ENCODE data around the gene PLCH2.

Gene PLCH2

DNA sequence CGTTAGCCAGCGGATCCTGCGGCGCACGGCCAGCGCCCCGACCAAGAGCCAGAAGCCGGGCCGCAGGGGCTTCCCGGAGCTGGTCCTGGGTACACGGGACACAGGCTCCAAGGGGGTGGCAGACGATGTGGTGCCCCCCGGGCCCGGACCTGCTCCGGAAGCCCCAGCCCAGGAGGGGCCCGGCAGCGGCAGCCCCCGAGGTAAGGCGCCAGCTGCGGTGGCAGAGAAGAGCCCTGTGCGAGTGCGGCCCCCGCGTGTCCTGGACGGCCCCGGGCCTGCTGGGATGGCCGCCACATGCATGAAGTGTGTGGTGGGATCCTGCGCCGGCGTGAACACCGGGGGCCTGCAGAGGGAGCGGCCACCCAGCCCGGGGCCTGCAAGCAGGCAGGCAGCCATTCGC lies 26.1 kb downstream of the PLCH2 start:
- Histone ChIP-seq H3K36me3 (ENCODE audit: control insufficient read depth, insufficient read depth, low read length) (no peaks in the 10 kb centered on the region), H3K9me3 (ENCODE audit: control insufficient read depth, low read length) (no peaks in the 10 kb centered on the region), H3K4me3 (ENCODE audit: insufficient read depth, low read depth, low read length, poor library complexity, severe bottlenecking) (no peak overlapping the region), H3K27ac (ENCODE audit: insufficient read depth, low read length, poor library complexity, severe bottlenecking) (no peak overlapping the region), H3K4me1 (ENCODE audit: control insufficient read depth, insufficient read depth, low read length, poor library complexity, severe bottlenecking) (peaks cover 17% of the 10 kb centered on the region), H3K27me3 (replicated peaks; ENCODE audit: control insufficient read depth, insufficient read depth, low read length, poor library complexity, severe bottlenecking) (no peaks in the 10 kb centered on the region)
- no peak for DNase-seq

DNA sequence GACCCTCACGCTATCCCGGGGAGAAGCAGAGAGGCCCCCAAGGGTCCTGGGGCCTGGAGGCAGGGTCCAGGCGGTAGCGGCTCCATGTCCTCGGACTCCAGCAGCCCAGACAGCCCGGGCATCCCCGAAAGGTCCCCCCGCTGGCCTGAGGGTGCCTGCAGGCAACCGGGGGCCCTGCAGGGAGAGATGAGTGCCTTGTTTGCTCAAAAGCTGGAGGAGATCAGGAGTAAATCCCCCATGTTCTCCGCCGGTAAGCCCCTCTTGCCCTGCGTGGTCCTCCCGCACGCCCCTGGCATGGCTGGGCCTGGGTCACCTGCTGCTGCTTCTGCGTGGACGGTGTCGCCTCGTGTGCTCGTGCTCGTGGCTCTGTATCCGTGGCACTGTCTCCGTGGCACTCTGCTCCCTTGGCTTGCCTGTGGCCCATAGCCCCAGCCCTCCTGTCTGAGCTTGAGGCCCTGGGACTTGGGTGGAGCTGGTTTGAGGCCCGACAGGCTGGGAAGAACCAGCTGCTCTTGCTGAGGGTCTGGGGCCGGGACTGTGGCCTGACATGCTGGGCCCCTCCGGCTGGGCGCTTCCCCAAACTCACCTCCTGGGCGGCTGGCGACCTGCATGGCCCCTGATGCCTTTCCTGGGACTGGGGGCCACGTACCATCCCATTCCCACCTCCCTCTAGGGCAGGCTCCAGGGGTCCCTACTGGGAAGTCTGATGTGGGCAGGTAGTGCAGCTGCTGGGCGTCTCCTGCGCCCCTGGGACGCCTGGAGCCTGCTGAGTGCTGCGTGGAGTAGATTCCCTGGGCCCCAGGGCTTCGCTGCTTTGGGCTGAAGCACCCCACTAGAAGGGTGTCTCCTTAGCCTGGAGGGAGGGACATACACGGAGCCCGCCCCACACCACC lies 26.8 kb downstream of the PLCH2 start:
- Histone ChIP-seq H3K27me3 (replicated peaks; ENCODE audit: control insufficient read depth, insufficient read depth, low read length, poor library complexity, severe bottlenecking) (no peaks in the 10 kb centered on the region), H3K36me3 (ENCODE audit: control insufficient read depth, insufficient read depth, low read length) (peaks cover 3% of the 10 kb centered on the region), H3K4me1 (ENCODE audit: control insufficient read depth, insufficient read depth, low read length, poor library complexity, severe bottlenecking) (peaks cover 17% of the 10 kb centered on the region), H3K27ac (ENCODE audit: insufficient read depth, low read length, poor library complexity, severe bottlenecking) (no peak overlapping the region), H3K9me3 (ENCODE audit: control insufficient read depth, low read length) (no peaks in the 10 kb centered on the region), H3K4me3 (ENCODE audit: insufficient read depth, low read depth, low read length, poor library complexity, severe bottlenecking) (no peak overlapping the region)
- no peak for DNase-seq

DNA sequence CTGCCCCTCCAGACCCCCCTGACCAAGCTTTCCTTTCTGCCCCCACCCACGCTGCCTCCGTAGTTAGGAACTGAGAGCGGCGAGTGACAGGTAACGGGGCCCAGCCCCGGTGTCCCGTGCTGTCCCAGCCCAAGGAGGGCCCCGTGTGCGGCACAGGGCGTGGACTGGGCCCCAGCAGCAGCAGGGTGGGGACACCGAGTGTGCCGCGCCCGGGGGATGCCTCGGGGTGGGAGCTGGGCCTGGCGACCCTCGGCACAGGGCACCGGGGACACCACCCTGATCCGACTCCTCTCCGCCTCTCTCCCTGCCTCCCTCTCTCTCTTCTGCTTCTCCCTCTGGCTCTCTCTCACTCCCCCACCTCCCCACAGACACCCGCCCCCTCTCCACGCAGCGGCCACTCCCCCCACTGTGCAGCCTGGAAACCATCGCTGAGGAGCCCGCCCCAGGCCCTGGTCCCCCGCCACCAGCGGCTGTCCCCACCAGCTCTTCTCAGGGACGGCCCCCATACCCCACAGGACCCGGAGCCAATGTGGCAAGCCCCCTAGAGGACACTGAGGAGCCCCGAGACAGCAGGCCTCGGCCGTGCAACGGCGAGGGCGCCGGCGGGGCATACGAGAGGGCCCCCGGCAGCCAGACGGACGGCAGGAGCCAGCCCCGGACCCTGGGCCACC lies 27.6 kb downstream of the PLCH2 start:
- no peak for DNase-seq
- peaks cover 17% of the 10 kb centered on the region for H3K4me1 ChIP-seq (ENCODE audit: control insufficient read depth, insufficient read depth, low read length, poor library complexity, severe bottlenecking)
- no peaks in the 10 kb centered on the region for H3K27me3 ChIP-seq (replicated peaks; ENCODE audit: control insufficient read depth, insufficient read depth, low read length, poor library complexity, severe bottlenecking)
- H3K36me3 ChIP-seq (ENCODE audit: control insufficient read depth, insufficient read depth, low read length): peaks cover 8% of the 10 kb centered on the region
- no peak overlapping the region for H3K4me3 ChIP-seq (ENCODE audit: insufficient read depth, low read depth, low read length, poor library complexity, severe bottlenecking)
- no peak overlapping the region for H3K27ac ChIP-seq (ENCODE audit: insufficient read depth, low read length, poor library complexity, severe bottlenecking)
- H3K9me3 ChIP-seq (ENCODE audit: control insufficient read depth, low read length): no peaks in the 10 kb centered on the region

DNA sequence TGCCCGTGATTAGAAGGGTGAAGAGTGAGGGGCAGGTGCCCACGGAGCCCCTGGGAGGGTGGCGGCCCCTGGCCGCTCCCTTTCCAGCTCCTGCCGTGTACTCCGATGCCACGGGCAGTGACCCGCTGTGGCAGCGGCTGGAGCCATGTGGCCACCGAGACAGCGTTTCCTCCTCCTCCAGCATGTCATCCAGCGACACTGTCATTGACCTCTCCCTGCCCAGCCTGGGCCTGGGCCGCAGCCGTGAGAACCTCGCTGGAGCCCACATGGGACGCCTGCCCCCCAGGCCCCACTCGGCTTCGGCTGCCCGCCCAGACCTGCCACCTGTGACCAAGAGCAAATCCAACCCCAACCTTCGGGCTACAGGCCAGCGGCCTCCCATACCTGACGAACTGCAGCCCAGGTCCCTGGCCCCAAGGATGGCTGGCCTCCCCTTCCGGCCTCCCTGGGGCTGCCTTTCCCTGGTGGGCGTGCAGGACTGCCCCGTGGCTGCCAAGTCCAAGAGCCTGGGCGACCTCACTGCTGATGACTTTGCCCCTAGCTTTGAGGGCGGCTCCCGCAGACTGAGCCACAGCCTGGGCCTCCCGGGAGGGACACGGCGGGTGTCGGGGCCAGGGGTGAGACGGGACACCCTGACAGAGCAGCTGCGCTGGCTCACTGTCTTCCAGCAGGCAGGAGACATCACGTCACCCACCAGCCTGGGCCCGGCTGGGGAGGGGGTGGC lies 28.3 kb downstream of the PLCH2 start:
- Histone ChIP-seq H3K9me3 (ENCODE audit: control insufficient read depth, low read length) (no peaks in the 10 kb centered on the region), H3K36me3 (ENCODE audit: control insufficient read depth, insufficient read depth, low read length) (peaks cover 15% of the 10 kb centered on the region), H3K4me3 (ENCODE audit: insufficient read depth, low read depth, low read length, poor library complexity, severe bottlenecking) (no peak overlapping the region), H3K4me1 (ENCODE audit: control insufficient read depth, insufficient read depth, low read length, poor library complexity, severe bottlenecking) (peaks cover 11% of the 10 kb centered on the region), H3K27ac (ENCODE audit: insufficient read depth, low read length, poor library complexity, severe bottlenecking) (no peak overlapping the region), H3K27me3 (replicated peaks; ENCODE audit: control insufficient read depth, insufficient read depth, low read length, poor library complexity, severe bottlenecking) (no peaks in the 10 kb centered on the region)
- no peak for DNase-seq

DNA sequence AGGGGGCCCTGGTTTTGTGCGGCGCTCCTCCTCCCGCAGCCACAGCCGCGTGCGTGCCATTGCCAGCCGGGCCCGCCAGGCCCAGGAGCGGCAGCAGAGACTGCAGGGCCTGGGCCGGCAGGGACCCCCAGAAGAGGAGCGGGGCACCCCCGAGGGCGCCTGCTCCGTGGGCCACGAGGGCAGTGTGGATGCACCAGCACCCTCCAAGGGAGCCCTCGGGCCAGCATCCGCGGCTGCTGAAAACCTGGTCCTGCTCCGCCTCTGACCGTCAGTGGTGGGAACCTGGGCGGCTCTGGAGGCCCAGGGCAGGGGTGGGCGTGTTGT lies 28.8 kb downstream of the PLCH2 start:
- no peak for DNase-seq
- Histone ChIP-seq H3K36me3 (ENCODE audit: control insufficient read depth, insufficient read depth, low read length) (peaks cover 20% of the 10 kb centered on the region), H3K27ac (ENCODE audit: insufficient read depth, low read length, poor library complexity, severe bottlenecking) (no peak overlapping the region), H3K9me3 (ENCODE audit: control insufficient read depth, low read length) (no peaks in the 10 kb centered on the region), H3K4me3 (ENCODE audit: insufficient read depth, low read depth, low read length, poor library complexity, severe bottlenecking) (no peak overlapping the region), H3K4me1 (ENCODE audit: control insufficient read depth, insufficient read depth, low read length, poor library complexity, severe bottlenecking) (peaks cover 6% of the 10 kb centered on the region), H3K27me3 (replicated peaks; ENCODE audit: control insufficient read depth, insufficient read depth, low read length, poor library complexity, severe bottlenecking) (no peaks in the 10 kb centered on the region)

DNA sequence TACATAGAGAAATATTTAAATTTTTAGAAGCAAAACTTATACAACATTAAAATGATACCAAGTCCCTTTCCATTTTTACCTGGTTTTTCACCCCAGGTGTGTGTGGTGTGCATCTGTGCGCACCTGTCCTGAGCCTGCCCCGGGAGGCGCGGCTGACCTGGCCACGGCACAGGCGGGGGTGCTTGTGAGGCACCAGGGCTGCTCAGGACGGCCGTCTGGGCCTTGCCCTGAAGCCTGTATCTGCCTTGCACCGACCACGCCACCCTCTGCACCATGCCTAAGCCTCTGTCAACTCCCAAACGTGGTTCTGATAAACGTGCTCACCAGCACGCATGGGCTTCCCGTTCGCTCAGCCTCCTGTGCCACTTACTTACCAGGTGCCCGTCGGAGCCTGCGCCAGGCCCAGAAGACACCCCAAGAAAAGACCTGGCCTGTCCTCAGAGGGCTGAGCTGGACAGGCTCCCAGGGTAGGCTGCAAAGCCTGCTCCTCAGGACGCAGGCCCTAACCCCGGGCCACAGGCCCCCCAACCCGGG lies 29.4 kb downstream of the PLCH2 start:
- H3K27me3 ChIP-seq (replicated peaks; ENCODE audit: control insufficient read depth, insufficient read depth, low read length, poor library complexity, severe bottlenecking): no peaks in the 10 kb centered on the region
- no peak overlapping the region for H3K27ac ChIP-seq (ENCODE audit: insufficient read depth, low read length, poor library complexity, severe bottlenecking)

DNA sequence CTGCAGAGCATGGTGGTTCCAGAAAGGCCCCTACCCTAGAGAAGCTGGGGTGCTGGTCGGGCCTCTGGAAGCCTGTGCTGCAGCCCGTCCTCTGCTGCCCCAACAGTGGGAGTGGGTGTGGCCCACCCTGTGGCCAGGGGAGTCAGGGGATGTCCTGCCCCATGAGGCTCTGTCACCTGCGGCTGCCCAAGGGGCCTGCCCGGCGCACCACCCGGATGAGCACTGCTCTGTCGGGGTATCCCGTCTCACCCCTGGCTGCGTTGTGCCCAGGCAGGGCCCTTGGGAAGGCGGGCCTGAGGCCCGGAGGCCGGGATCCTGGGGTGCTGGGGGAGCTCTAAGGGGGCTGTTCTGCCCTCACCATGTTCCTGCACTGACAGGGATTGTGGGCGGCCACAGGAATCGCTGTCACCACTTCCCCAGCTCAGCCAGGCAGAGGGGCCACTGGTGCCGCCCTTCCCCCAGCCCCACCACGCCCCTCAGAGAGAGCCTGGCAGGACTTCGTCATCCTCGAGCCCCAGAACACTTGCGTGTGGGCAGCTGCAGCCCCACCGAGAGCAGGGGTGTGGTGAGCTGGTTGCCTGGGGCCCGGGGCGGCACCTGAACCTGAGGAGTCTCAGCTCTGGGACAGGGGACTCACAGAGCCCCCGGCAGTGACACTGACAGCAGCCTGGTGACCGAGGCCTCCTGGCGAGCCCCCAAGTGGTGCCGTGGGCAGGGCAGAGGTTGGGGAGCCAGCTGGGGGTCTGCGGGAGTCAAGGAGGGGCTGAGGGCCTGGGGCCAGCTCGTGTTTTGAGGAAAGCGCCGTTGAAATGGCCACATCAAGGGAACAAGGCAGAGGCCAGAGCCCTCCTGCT lies 30.1 kb downstream of the PLCH2 start:
- Histone ChIP-seq H3K4me3 (ENCODE audit: insufficient read depth, low read depth, low read length, poor library complexity, severe bottlenecking) (no peak overlapping the region), H3K27me3 (replicated peaks; ENCODE audit: control insufficient read depth, insufficient read depth, low read length, poor library complexity, severe bottlenecking) (no peaks in the 10 kb centered on the region), H3K4me1 (ENCODE audit: control insufficient read depth, insufficient read depth, low read length, poor library complexity, severe bottlenecking) (no peaks in the 10 kb centered on the region), H3K27ac (ENCODE audit: insufficient read depth, low read length, poor library complexity, severe bottlenecking) (no peak overlapping the region), H3K9me3 (ENCODE audit: control insufficient read depth, low read length) (no peaks in the 10 kb centered on the region), H3K36me3 (ENCODE audit: control insufficient read depth, insufficient read depth, low read length) (peaks cover 33% of the 10 kb centered on the region)
- DNase-seq: no peak

More for the DNA sequence above, 29.4 kb downstream of the PLCH2 start:
- peaks cover 26% of the 10 kb centered on the region for H3K36me3 ChIP-seq (ENCODE audit: control insufficient read depth, insufficient read depth, low read length)
- no peaks in the 10 kb centered on the region for H3K9me3 ChIP-seq (ENCODE audit: control insufficient read depth, low read length)
- DNase-seq: no peak
- peaks cover under 1% of the 10 kb centered on the region for H3K4me1 ChIP-seq (ENCODE audit: control insufficient read depth, insufficient read depth, low read length, poor library complexity, severe bottlenecking)
- no peak overlapping the region for H3K4me3 ChIP-seq (ENCODE audit: insufficient read depth, low read depth, low read length, poor library complexity, severe bottlenecking)

DNA sequence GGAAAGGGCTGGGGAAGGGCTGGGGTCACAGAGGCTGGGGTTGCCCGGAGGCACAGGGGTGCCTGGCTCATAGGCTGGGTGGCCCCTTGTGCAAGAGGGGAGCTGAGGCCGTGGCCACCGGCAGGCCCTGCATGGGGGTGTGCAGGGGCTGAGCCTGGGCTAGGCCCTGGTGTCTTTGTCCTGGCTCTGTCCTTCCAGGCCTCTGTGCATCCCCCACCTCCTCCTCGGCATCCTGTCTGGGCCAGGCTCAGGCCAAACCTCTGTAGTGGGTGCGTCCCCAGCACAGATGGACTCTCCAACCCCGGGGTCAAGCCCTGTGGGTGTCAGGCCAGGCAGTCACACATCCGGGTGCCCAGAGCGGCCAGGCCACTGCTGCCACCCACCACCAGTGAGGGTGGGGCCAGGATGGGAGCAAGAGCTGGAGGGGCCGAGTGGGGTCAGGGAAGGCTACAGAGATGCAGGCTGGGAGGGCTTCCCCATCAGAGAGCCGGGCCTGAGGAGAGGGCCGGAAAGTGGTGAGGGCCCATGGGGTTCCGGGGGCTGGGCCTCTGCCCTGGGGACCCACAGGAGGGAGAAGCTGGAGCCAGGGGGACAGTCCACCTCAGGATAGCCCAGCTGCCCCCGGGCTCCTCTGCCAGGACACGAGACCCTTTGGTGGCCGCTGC lies 30.9 kb downstream of the PLCH2 start:
- no peak for DNase-seq
- Histone ChIP-seq H3K9me3 (ENCODE audit: control insufficient read depth, low read length) (no peaks in the 10 kb centered on the region), H3K27ac (ENCODE audit: insufficient read depth, low read length, poor library complexity, severe bottlenecking) (no peak overlapping the region), H3K36me3 (ENCODE audit: control insufficient read depth, insufficient read depth, low read length) (peaks cover 41% of the 10 kb centered on the region), H3K27me3 (replicated peaks; ENCODE audit: control insufficient read depth, insufficient read depth, low read length, poor library complexity, severe bottlenecking) (no peaks in the 10 kb centered on the region), H3K4me1 (ENCODE audit: control insufficient read depth, insufficient read depth, low read length, poor library complexity, severe bottlenecking) (no peaks in the 10 kb centered on the region), H3K4me3 (ENCODE audit: insufficient read depth, low read depth, low read length, poor library complexity, severe bottlenecking) (no peak overlapping the region)

DNA sequence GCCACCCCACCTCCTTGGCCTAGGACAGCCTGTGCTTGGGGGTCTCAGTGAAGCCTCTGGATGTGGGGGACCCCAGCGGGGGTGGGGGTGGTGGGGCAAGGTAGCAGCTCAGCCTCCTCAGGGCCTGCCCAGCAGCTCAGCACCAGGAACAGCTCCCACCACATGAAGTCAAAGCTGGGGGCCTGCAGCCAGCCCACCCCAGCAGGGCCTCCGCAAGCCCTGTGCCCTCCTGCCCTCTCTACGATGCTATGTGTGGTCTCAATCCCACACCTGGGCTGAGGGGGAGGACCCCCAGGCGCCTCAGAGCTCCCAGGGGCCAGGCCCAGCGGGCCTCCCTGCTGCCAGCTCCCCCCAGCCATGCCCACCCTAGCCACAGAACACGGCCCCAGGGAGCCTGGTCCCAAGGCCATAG lies 31.7 kb downstream of the PLCH2 start:
- no peaks in the 10 kb centered on the region for H3K4me1 ChIP-seq (ENCODE audit: control insufficient read depth, insufficient read depth, low read length, poor library complexity, severe bottlenecking)
- no peak for DNase-seq
- H3K9me3 ChIP-seq (ENCODE audit: control insufficient read depth, low read length): no peaks in the 10 kb centered on the region
- no peak overlapping the region for H3K4me3 ChIP-seq (ENCODE audit: insufficient read depth, low read depth, low read length, poor library complexity, severe bottlenecking)
- H3K36me3 ChIP-seq (ENCODE audit: control insufficient read depth, insufficient read depth, low read length): peaks cover 48% of the 10 kb centered on the region
- no peak overlapping the region for H3K27ac ChIP-seq (ENCODE audit: insufficient read depth, low read length, poor library complexity, severe bottlenecking)
- H3K27me3 ChIP-seq (replicated peaks; ENCODE audit: control insufficient read depth, insufficient read depth, low read length, poor library complexity, severe bottlenecking): no peaks in the 10 kb centered on the region

All from effector memory CD4-positive, alpha-beta T cell (primary cell).